Kidney tubule cell (primary cell): ENCODE results near the gene PTPN6.

ENCODE experiments used
- DNase-seq: peaks from one replicate; pipeline ENCODE4 v3.0.0-alpha.2; 2018; ENCODE audit warnings: low spot score

Gene PTPN6

DNA sequence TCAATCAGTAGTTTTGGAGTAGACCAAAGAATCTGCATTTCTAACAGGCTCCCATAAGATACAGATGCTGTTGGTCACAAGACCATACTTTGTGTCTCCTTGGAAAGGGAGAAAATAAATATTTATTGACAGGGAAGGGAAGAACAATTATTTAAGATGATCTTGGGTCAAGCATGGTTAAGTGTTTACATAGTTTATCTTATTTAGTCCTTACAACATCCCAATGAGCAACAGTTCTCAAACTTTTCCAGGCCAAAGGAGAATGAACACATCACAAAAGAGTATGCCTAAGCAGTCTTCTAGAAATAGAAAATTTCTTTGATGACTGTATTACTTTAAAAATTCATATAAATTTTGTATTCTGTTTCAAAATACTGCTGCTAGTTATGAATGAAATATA lies 58.4 kb downstream of the PTPN6 start:
- no peak for DNase-seq
